Stimulated activated CD4-positive, alpha-beta T cell treated with anti-CD3 and anti-CD28 coated beads, TNF-alpha, amount 100 ng/mL, for 48 hours (primary cell): ENCODE measurements around the gene TMC5.
"Not testable (repeated sequence)": the region's sequence is repeated elsewhere in the genome, so short reads cannot be mapped to it uniquely, and the experiment has no call there.

ENCODE experiments used
- DNase-seq, 3 donors: peaks; one replicate each; pipeline ENCODE4 v3.0.0-alpha.2; 2020; ENCODE audit warnings: low read depth in 3 of 3

Gene TMC5

GRCh38 chr16:19406891-19407491 lies 10.7 kb upstream of the TMC5 start:
- DNase-seq: no peak

- no peak for DNase-seq
Observed at GRCh38 chr16:19410435-19411171, 7.1 kb upstream of the TMC5 start.

- DNase-seq: no peak
Observed at GRCh38 chr16:19411298-19411697, 6.4 kb upstream of the TMC5 start.

GRCh38 chr16:19412055-19412454 lies 5.6 kb upstream of the TMC5 start:
- not testable (repeated sequence) for DNase-seq

- DNase-seq: no peak
Observed at GRCh38 chr16:19415461-19415860, 2.2 kb upstream of the TMC5 start.

- no peak for DNase-seq
Observed at GRCh38 chr16:19415918-19416317, 1.8 kb upstream of the TMC5 start.

- DNase-seq: no peak
Observed at GRCh38 chr16:19418200-19418599, 517 bp downstream of the TMC5 start.

GRCh38 chr16:19419698-19420075 lies 2.0 kb downstream of the TMC5 start:
- no peak for DNase-seq

- no peak for DNase-seq
Observed at GRCh38 chr16:19424478-19424877, 6.8 kb downstream of the TMC5 start.

- no peak for DNase-seq
Observed at GRCh38 chr16:19430345-19430744, 12.7 kb downstream of the TMC5 start.

- DNase-seq: no peak
Observed at GRCh38 chr16:19431636-19432340, 14.1 kb downstream of the TMC5 start.

GRCh38 chr16:19432429-19432828 lies 14.7 kb downstream of the TMC5 start:
- DNase-seq: no peak

- DNase-seq: no peak
Observed at GRCh38 chr16:19434584-19434983, 16.9 kb downstream of the TMC5 start.

GRCh38 chr16:19436540-19436939 lies 18.9 kb downstream of the TMC5 start:
- no peak for DNase-seq

GRCh38 chr16:19437280-19437679 lies 19.6 kb downstream of the TMC5 start:
- DNase-seq: no peak

- no peak for DNase-seq
Observed at GRCh38 chr16:19438739-19439138, 21.1 kb downstream of the TMC5 start.

GRCh38 chr16:19439483-19439882 lies 21.8 kb downstream of the TMC5 start:
- no peak for DNase-seq

GRCh38 chr16:19443659-19444058 lies 26.0 kb downstream of the TMC5 start:
- DNase-seq: no peak

GRCh38 chr16:19446300-19446846 lies 28.7 kb downstream of the TMC5 start:
- DNase-seq: no peak

GRCh38 chr16:19446886-19447285 lies 29.2 kb downstream of the TMC5 start:
- no peak for DNase-seq

- DNase-seq: no peak
Observed at GRCh38 chr16:19450186-19450585, 32.5 kb downstream of the TMC5 start.

GRCh38 chr16:19458722-19459379 lies 41.2 kb downstream of the TMC5 start:
- no peak for DNase-seq
